ENCODE measurements around the gene PISD.

- no peak for TF ChIP-seq CTCF (IDR thresholded peaks at IDR 0.05)
- TF ChIP-seq POLR2A (IDR thresholded peaks at IDR 0.05), result no peak
- TF ChIP-seq POLR2AphosphoS5 (IDR thresholded peaks at IDR 0.05), result no peak
These were observed 92.9 kb downstream of the PISD start for GRCh38 chr22:31569126-31569525.
